DND-41 (cell line): Measurements from ENCODE around the gene ARHGAP27.

Experiments
- ATAC-seq: fragments of 200-7000 bp; cut with Tn5 transposase; 3 replicates; pipeline ENCODE4 v1.9.1; 2021; ENCODE audit warnings: low read depth; ENCODE audit not compliant: insufficient read depth
- DNase-seq: peaks from one replicate; pipeline ENCODE4 v3.0.0-alpha.2; 2020
- H2AFZ ChIP-seq: 2 replicates; pipeline ENCODE4 v1.6.0; 2012; ENCODE audit warnings: low read depth, low read length
- H3K27ac ChIP-seq: 2 replicates; pipeline ENCODE4 v1.5.1; 2012; ENCODE audit warnings: low read length, inconsistent platforms
- H3K27me3 ChIP-seq: fragments of 200-600 bp; sonication (generic); 2 replicates; pipeline ENCODE4 v1.6.0; 2012; ENCODE audit warnings: low read length, mild to moderate bottlenecking, inconsistent platforms; ENCODE audit not compliant: insufficient read depth, poor library complexity
- H3K36me3 ChIP-seq: 2 replicates; pipeline ENCODE4 v1.5.1; 2012; ENCODE audit warnings: low read length, inconsistent platforms; ENCODE audit not compliant: insufficient read depth
- H3K4me1 ChIP-seq: 2 replicates; pipeline ENCODE4 v1.5.1; 2012; ENCODE audit warnings: mild to moderate bottlenecking, low read length; ENCODE audit not compliant: insufficient read depth
- H3K4me2 ChIP-seq: 2 replicates; pipeline ENCODE4 v1.6.0; 2012; ENCODE audit warnings: mild to moderate bottlenecking, moderate library complexity, low read length, inconsistent platforms; ENCODE audit not compliant: insufficient read depth
- H3K4me3 ChIP-seq, 2 experiments: fragments of 200-600 bp in 1 of 2; shearing (Covaris generic) in 1 of 2; 2 replicates each; pipeline ENCODE4 v1.5.1; 2012 to 2016; ENCODE audit warnings: inconsistent platforms in 2 of 2, low read length in 2 of 2, mild to moderate bottlenecking in 2 of 2, low read depth in 1 of 2, moderate library complexity in 1 of 2
- H3K79me2 ChIP-seq: 2 replicates; pipeline ENCODE4 v1.6.0; 2012; ENCODE audit warnings: low read length, inconsistent platforms; ENCODE audit not compliant: insufficient read depth
- H3K9ac ChIP-seq: 2 replicates; pipeline ENCODE4 v1.6.0; 2012; ENCODE audit warnings: low read depth, mild to moderate bottlenecking, inconsistent platforms, low read length, moderate library complexity
- H3K9me3 ChIP-seq: 2 replicates; pipeline ENCODE4 v1.5.1; 2012; ENCODE audit warnings: low read length, moderate library complexity, mild to moderate bottlenecking, inconsistent platforms; ENCODE audit not compliant: insufficient read depth, severe bottlenecking
- H4K20me1 ChIP-seq: 2 replicates; pipeline ENCODE4 v1.6.0; 2012; ENCODE audit warnings: low read length; ENCODE audit not compliant: insufficient read depth
- EZH2 ChIP-seq: IDR thresholded peaks from 3 replicates; pipeline ENCODE4 v1.6.1; 2012; ENCODE audit warnings: borderline replicate concordance, low read depth, mild to moderate bottlenecking, moderate library complexity, low read length, inconsistent platforms; ENCODE audit not compliant: severe bottlenecking
- TF ChIP-seq, protein P1 (sequence below): IDR thresholded peaks from 2 replicates; pipeline ENCODE4 v1.5.1; 2012; ENCODE audit warnings: borderline replicate concordance, low read length, moderate library complexity, mild to moderate bottlenecking; ENCODE audit not compliant: poor library complexity, severe bottlenecking; ENCODE audit errors: extremely low read depth

Gene ARHGAP27

DNA sequence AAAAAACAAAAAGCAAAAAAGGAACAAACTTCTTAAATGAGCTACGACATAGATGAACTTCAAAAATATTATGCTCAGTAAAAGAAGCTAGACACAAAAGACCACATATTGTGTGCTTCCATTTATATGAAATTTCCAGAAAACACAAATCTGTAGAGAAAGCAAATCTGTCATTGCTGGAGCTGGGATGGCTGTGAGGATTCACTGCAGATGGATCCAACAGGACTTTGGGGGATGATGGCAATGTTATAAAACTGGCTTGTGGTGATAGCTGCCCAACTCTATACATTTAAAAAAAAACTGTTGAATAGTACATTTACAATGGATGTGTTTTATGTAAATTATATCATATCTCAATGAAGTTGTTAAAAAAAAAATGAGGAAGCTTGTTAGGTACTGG is 63.2 kb downstream of the ARHGAP27 start:
- Histone ChIP-seq H3K27me3 (no peaks in the 10 kb centered on the region), H3K27ac (no peak overlapping the region), H3K36me3 (no peaks in the 10 kb centered on the region), H4K20me1 (no peaks in the 10 kb centered on the region), H3K4me2 (no peak overlapping the region), H3K4me1 (no peaks in the 10 kb centered on the region), H3K9me3 (no peaks in the 10 kb centered on the region), H2AFZ (no peak overlapping the region), H3K9ac (no peak overlapping the region), H3K79me2 (no peaks in the 10 kb centered on the region), H3K4me3 (no peak overlapping the region)
- no peak for TF ChIP-seq EZH2
- TF ChIP-seq, protein P1, sequence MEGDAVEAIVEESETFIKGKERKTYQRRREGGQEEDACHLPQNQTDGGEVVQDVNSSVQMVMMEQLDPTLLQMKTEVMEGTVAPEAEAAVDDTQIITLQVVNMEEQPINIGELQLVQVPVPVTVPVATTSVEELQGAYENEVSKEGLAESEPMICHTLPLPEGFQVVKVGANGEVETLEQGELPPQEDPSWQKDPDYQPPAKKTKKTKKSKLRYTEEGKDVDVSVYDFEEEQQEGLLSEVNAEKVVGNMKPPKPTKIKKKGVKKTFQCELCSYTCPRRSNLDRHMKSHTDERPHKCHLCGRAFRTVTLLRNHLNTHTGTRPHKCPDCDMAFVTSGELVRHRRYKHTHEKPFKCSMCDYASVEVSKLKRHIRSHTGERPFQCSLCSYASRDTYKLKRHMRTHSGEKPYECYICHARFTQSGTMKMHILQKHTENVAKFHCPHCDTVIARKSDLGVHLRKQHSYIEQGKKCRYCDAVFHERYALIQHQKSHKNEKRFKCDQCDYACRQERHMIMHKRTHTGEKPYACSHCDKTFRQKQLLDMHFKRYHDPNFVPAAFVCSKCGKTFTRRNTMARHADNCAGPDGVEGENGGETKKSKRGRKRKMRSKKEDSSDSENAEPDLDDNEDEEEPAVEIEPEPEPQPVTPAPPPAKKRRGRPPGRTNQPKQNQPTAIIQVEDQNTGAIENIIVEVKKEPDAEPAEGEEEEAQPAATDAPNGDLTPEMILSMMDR, result no peak
- DNase-seq, result no peak
- ATAC-seq, result no peak

DNA sequence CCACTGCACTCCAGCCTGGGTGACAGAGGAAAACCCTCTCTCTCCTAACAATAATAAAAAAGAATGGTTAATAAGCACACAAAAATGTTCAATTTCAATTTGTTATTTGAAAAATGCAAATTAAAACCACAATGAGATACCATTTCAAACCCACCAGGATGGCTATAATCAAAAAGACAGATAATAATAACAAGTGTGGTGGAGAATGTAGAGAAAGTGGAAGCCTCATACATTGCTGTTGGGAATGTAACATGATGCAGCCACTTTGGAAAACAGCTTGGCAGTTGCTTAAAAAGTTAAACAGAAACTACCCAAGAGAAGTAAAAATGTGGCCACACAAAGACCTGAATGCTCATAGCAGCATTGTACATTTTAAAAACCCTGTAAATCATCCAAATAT is 64.0 kb downstream of the ARHGAP27 start:
- Histone ChIP-seq H3K27ac (no peak overlapping the region), H3K9me3 (no peaks in the 10 kb centered on the region), H3K36me3 (no peaks in the 10 kb centered on the region), H3K9ac (no peak overlapping the region), H3K4me1 (no peaks in the 10 kb centered on the region), H3K4me3 (no peak overlapping the region), H4K20me1 (no peaks in the 10 kb centered on the region), H2AFZ (no peak overlapping the region), H3K79me2 (no peaks in the 10 kb centered on the region), H3K27me3 (no peaks in the 10 kb centered on the region), H3K4me2 (no peak overlapping the region)
- DNase-seq (no peak), ATAC-seq (no peak)
- TF ChIP-seq, protein P1, result no peak
- no peak for TF ChIP-seq EZH2

DNA sequence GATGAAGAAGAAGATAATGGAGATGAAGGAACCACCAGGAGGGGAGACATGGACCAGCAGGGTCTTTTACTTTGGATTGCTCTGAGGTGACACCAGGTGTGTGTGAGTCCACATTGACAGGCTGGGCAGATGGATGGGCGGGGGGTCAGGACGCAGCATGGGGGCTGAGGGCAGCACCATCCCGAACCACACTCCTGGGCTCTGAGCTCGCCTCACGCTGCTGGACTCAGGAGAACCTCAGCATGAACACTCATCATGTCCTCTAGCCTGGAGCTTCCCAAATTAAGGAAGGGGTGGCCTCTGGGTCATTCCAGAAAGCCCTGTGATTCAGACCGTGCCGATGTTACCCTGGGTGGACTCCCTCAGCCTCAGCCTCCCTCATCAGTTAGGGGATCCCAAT is 65.5 kb downstream of the ARHGAP27 start:
- Histone ChIP-seq H2AFZ (no peak overlapping the region), H3K4me3 (no peak overlapping the region), H3K4me2 (no peak overlapping the region), H4K20me1 (no peaks in the 10 kb centered on the region), H3K27me3 (no peaks in the 10 kb centered on the region), H3K9ac (no peak overlapping the region), H3K27ac (no peak overlapping the region), H3K9me3 (no peaks in the 10 kb centered on the region), H3K4me1 (no peaks in the 10 kb centered on the region), H3K79me2 (no peaks in the 10 kb centered on the region), H3K36me3 (no peaks in the 10 kb centered on the region)
- no peak for ATAC-seq
- TF ChIP-seq, protein P1, result no peak
- TF ChIP-seq EZH2, result no peak
- DNase-seq, result no peak

DNA sequence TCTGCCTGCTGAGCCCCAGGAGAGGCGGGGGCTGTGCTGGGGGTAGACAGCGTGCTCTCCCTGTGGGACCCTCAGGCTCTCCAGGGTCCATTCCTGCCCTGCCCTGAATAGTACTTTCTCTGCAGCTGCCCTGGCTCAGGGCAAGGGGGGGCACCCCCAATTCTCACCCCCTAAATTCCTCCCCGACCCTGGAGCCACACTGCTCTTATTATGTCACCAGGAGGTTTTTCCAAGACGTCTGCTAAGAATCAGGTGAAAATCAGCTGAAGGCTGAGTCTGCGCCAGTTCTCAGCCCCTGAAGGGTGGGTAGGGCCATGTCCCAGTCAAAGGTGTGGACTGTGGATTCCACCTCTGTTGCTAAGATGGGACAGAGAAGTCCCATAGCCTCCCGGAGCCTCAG is 66.0 kb downstream of the ARHGAP27 start:
- Histone ChIP-seq H3K4me3 (no peak overlapping the region), H3K9me3 (no peaks in the 10 kb centered on the region), H3K36me3 (no peaks in the 10 kb centered on the region), H3K27me3 (no peaks in the 10 kb centered on the region), H3K27ac (no peak overlapping the region), H3K79me2 (no peaks in the 10 kb centered on the region), H3K9ac (no peak overlapping the region), H3K4me2 (no peak overlapping the region), H4K20me1 (no peaks in the 10 kb centered on the region), H3K4me1 (no peaks in the 10 kb centered on the region), H2AFZ (no peak overlapping the region)
- no peak for ATAC-seq
- DNase-seq, result no peak
- no peak for TF ChIP-seq EZH2
- TF ChIP-seq, protein P1, result no peak
